H54 (cell line): ENCODE results near the gene TSSK2.

Experiments
- DNase-seq: peaks from one replicate; pipeline ENCODE4 v3.0.0; 2011; ENCODE audit warnings: low spot score, mixed read lengths; ENCODE audit not compliant: insufficient read length
- FAIRE-seq: peaks from 3 replicates; lab custom pipeline; 2011; peaks lifted over from hg19 to GRCh38; lab: Jason Lieb, UNC
- POLR2A ChIP-seq: IDR thresholded peaks from 2 replicates; pipeline ENCODE4 v1.6.1; 2011; ENCODE audit warnings: low read depth, mild to moderate bottlenecking, low read length

Gene TSSK2

DNA sequence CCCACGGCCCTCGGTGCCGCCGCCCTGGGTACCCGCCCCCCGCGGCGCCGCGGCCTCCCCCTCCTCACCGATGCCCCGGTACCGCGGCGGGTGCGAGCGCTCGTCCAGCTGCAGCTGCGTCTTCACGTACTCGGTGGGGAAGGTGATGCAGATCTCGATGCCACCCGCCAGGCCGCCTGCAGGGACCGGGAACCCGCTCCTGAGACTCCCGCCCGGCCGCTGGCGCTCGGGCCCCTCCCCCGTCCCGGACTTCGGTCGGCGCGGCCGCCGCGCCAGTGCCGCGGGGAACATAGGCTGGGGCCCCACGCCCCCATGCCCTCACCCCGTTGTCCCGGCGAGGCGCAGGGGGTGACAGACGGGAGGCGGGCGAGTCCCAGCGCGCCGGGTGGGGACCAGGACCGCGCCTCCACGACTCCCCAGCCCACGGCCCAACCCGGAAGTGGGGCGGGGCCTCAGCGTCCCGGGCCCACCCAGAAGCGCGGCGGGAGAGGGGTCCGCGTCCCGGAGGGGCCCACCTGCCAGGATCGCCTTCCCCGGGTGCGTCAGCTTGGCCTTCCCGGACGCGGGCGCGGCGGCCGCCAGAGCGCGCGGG lies 47.1 kb downstream of the TSSK2 start:
- DNase-seq, result no peak
- FAIRE-seq, result no peak
- no peak for TF ChIP-seq POLR2A

DNA sequence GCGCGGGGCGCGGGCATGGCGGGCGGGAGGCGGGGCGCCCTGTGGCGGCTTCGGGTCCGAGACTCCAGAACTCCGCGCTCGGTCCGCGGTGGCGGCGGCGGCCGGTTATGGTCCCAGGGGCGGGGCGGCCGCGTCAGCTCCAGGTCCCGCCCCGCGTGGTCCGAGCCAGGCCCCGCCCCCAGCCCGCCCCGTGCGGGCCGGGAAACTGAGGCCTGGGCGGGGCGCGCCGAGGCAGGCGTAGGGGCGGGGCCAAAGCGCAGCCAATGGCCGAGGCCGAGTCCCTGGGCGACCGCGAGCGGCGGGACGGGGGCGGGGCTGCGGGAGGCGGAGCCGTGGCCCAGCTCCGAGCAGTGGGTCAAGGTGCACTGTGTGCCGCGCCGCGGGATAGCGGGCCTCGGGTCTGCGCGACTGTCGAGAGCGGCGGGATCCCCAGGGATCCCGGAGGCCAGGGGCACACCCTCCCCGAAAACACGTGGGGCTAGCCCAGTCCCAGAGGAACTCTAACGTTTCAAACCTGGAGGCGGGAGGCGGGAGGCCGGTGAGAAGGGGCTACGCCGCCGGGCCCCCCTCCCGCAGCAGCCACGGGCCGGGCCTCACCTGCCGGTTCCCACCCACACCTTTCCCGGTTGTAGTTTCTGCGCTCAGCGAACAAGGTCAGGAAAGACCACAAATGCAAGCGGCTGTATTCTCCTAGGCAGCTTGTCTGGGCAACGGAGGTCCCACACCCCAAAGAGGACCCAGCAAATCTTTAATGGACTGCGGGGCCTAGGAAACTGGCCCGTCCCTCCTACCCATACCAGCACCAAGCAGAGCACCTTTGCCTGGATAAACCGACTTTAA lies 47.8 kb downstream of the TSSK2 start, which contains the start of gene SLC25A1:
Gene SLC25A1, minus strand, starts transcription at position 80 of the 840 bp plus-strand sequence. Its CDS starts 63 bp downstream, at position 17.
- TF ChIP-seq POLR2A, result peak; percentile 32; the same call in 1 of the 2 replicates
- peak; percentile 73 for DNase-seq
- no peak for FAIRE-seq

DNA sequence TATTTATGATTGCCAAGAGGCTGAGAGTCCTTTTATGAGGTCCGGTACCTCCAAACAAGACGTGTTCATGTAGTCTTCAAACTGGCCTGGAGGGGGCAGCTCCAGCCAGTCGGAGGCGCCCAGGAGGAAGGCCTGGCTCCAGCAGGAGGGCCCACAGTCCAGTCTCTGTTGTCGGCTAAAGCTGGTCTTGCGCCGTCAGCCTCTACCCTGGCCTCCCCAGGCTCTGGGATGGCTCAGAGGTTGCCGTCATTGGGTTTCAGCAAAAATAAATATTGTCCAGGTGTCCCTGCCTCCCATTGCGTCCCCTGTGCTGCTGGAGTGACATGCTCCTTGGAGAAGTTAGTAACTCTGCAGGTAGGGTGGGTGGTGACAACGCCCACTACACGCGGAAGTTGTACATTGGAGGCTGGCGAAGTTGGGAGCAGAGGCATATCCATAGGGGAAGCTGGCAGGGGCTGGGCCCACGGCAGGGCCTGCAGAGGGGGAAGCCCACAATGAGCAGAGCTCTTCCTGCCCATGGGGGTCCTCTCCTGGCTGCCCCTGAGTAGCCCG lies 48.5 kb downstream of the TSSK2 start:
- FAIRE-seq, result no peak
- DNase-seq, result peak; percentile 59
- no peak for TF ChIP-seq POLR2A

DNA sequence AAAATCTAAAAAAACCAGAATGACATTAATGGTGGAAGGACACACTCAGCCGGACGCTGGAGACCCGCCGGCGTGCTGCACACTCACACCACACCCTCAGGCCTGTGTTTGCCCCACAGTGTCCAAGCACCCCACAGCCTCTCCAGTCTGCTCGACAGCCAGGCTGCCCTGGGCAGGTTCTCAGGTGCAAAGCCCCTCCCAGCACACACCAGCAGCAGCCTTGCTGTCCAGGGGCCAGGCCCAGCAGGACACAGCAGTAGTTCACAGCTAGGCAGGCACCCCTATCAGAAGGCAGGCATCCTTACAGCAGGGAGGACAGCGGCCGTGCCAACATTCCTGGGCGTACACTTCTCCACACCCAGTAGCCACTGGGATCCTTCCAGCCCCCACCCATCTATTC lies 49.1 kb downstream of the TSSK2 start:
- no peak for TF ChIP-seq POLR2A
- DNase-seq (no peak), FAIRE-seq (no peak)

DNA sequence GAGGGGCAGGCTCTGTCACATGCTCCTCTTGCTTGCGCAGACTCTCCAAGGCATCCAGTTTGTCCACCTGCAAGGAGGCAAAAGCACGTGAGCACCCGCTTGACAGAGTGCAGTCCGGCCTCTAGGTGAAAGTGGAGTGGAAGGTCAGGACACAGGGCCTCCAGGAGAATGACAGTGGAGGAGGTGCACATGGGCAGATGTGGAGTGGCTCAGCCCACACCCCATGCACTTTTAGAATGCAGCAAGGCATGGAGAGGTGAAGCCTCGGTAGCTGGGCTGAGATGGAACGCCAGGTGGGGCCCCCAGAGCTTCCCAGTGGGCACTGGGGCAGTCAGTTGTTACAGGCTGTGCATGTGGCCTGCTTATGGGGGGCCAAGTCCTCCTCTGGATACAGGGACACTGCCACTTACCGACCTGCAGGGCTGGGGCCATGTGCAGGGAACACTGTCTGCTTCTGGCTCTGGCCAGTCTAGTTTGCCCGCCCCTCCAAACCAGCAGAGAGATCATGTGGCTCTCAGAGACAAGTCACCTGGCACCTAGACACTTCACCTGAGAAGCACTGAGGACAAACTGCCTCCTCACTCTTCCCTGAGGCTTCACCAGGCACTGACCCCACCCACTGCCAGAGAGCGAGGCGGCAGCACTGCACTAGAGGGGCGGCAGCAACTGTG lies 49.8 kb downstream of the TSSK2 start:
- TF ChIP-seq POLR2A, result no peak
- no peak for FAIRE-seq
- DNase-seq, result no peak

DNA sequence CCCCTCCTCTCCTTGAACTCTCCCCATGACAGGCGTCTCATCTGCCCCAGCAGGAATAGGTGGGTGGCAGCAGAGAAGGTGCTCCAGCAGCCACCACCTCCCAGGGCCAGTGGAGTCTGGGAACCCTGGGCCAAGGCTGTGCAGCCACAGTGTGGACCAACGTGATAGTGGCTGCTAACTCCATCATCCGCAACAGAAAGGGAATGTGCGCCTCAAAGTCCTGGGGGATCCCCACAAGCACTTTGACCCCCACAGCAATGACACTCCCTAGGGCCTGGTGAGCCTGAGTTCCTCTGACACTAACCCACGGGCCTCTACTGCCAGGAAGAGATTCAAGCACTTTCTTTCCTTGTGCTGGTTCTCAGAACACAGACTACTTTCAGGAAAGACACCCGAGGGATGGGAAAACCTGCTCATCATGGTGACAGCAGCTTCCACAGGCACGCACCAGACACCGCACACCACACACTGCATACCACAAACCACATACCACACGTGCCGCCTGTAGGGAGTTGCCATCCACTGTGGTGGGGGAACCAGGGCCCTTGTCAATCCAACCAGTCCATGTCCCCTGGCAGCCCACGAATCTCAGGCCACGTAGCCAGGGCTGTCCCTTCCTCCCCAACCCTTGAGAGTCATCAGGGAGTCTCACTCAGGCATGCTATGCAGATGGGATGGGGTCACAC lies 50.8 kb downstream of the TSSK2 start:
- no peak for TF ChIP-seq POLR2A
- DNase-seq, result no peak
- FAIRE-seq, result no peak
